ENCODE data around the gene CDKAL1. TPM values are rescaled to one million over a fixed set of nuclear protein-coding genes. Genes with fewer than 3 reads are reported as not detected.

The CDKAL1 gene
- total and polyA plus RNA-seq, 2 of the 13 experiments (the other 11 are each of a cell fraction or from before 2014, with no cell fraction given), result 9.5 to 27.7 TPM

DNA sequence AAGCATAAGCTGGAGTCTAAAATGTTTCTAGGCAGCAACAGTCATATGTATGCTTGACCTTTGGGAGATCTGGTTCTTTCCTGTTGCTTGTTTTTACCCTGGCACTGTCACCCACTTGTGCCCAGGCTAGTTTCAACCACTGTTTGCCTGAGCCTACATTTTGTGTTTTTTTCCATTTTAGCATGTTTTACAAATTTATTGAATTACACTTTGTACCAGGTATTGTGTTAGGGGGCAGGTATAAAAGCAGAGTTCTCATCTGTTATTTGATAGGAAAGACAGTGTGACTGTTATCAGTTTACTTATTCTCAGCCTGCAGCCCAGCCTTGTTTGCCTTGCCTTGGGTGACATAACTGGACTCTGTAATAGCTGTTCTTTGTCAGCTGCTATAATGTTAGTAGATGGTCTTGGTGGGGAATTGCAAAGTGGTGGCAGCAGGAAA, 147.0 kb downstream of the CDKAL1 start (continued):
- TF ChIP-seq, protein P1, sequence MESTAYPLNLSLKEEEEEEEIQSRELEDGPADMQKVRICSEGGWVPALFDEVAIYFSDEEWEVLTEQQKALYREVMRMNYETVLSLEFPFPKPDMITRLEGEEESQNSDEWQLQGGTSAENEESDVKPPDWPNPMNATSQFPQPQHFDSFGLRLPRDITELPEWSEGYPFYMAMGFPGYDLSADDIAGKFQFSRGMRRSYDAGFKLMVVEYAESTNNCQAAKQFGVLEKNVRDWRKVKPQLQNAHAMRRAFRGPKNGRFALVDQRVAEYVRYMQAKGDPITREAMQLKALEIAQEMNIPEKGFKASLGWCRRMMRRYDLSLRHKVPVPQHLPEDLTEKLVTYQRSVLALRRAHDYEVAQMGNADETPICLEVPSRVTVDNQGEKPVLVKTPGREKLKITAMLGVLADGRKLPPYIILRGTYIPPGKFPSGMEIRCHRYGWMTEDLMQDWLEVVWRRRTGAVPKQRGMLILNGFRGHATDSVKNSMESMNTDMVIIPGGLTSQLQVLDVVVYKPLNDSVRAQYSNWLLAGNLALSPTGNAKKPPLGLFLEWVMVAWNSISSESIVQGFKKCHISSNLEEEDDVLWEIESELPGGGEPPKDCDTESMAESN (CRISPR knock-in tag; conservative IDR thresholded peaks at IDR 0.05), result 0 out of 2 replicates have a peak, but pooled peaks have one; percentile 31
- 0 out of 2 replicates have a peak, but pooled peaks have one; percentile 25 for TF ChIP-seq BRCA1 (CRISPR knock-in tag; IDR thresholded peaks at IDR 0.05)
- 0 out of 2 replicates have a peak, but pooled peaks have one; percentile 51 for TF ChIP-seq ZSCAN31 (CRISPR knock-in tag; IDR thresholded peaks at IDR 0.05; ENCODE audit: low read depth)
- TF ChIP-seq FOSL1 (CRISPR knock-in tag; IDR thresholded peaks at IDR 0.05; ENCODE audit: borderline replicate concordance), result no peak
- peak; percentile 72; the same call in 1 of the 2 replicates for TF ChIP-seq FOXO1 (CRISPR knock-in tag; IDR thresholded peaks at IDR 0.05)
- TF ChIP-seq SALL1 (CRISPR knock-in tag; IDR thresholded peaks at IDR 0.05), result peak; percentile 62; the same call in 1 of the 2 replicates
- peak; percentile 82; the same call in 1 of the 2 replicates for TF ChIP-seq ZNF614 (CRISPR knock-in tag; IDR thresholded peaks at IDR 0.05; ENCODE audit: borderline replicate concordance)
- no peak for TF ChIP-seq CBX2 (IDR thresholded peaks at IDR 0.05; ENCODE audit: low read depth, low read length)
- TF ChIP-seq CBX2 (CRISPR knock-in tag; IDR thresholded peaks at IDR 0.05; ENCODE audit: low read depth), result no peak
- TF ChIP-seq, protein P2, sequence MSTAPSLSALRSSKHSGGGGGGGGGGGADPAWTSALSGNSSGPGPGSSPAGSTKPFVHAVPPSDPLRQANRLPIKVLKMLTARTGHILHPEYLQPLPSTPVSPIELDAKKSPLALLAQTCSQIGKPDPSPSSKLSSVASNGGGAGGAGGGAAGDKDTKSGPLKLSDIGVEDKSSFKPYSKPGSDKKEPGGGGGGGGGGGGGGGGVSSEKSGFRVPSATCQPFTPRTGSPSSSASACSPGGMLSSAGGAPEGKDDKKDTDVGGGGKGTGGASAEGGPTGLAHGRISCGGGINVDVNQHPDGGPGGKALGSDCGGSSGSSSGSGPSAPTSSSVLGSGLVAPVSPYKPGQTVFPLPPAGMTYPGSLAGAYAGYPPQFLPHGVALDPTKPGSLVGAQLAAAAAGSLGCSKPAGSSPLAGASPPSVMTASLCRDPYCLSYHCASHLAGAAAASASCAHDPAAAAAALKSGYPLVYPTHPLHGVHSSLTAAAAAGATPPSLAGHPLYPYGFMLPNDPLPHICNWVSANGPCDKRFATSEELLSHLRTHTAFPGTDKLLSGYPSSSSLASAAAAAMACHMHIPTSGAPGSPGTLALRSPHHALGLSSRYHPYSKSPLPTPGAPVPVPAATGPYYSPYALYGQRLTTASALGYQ (CRISPR knock-in tag; IDR thresholded peaks at IDR 0.05), result no peak
- no peak for TF ChIP-seq ZNF7 (CRISPR knock-in tag; IDR thresholded peaks at IDR 0.05)
- TF ChIP-seq, protein P3, sequence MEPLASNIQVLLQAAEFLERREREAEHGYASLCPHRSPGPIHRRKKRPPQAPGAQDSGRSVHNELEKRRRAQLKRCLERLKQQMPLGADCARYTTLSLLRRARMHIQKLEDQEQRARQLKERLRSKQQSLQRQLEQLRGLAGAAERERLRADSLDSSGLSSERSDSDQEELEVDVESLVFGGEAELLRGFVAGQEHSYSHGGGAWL (CRISPR knock-in tag; IDR thresholded peaks at IDR 0.05), result no peak
- 0 out of 2 replicates have a peak, but pooled peaks have one; percentile 28 for TF ChIP-seq CCDC6 (CRISPR knock-in tag; IDR thresholded peaks at IDR 0.05)
- TF ChIP-seq ZNF878 (CRISPR knock-in tag; IDR thresholded peaks at IDR 0.05), result 0 out of 2 replicates have a peak, but pooled peaks have one; percentile 30
- no peak for TF ChIP-seq KAT7 (CRISPR knock-in tag; IDR thresholded peaks at IDR 0.05; ENCODE audit: borderline replicate concordance)
- no peak for TF ChIP-seq PAF1 (CRISPR knock-in tag; IDR thresholded peaks at IDR 0.05)
- TF ChIP-seq ZNF331 (CRISPR knock-in tag; IDR thresholded peaks at IDR 0.05), result 0 out of 2 replicates have a peak, but pooled peaks have one; percentile 27
- peak; percentile 28; the same call in 1 of the 2 replicates for TF ChIP-seq MIER3 (CRISPR knock-in tag; IDR thresholded peaks at IDR 0.05; ENCODE audit: borderline replicate concordance)
- TF ChIP-seq, protein P4, sequence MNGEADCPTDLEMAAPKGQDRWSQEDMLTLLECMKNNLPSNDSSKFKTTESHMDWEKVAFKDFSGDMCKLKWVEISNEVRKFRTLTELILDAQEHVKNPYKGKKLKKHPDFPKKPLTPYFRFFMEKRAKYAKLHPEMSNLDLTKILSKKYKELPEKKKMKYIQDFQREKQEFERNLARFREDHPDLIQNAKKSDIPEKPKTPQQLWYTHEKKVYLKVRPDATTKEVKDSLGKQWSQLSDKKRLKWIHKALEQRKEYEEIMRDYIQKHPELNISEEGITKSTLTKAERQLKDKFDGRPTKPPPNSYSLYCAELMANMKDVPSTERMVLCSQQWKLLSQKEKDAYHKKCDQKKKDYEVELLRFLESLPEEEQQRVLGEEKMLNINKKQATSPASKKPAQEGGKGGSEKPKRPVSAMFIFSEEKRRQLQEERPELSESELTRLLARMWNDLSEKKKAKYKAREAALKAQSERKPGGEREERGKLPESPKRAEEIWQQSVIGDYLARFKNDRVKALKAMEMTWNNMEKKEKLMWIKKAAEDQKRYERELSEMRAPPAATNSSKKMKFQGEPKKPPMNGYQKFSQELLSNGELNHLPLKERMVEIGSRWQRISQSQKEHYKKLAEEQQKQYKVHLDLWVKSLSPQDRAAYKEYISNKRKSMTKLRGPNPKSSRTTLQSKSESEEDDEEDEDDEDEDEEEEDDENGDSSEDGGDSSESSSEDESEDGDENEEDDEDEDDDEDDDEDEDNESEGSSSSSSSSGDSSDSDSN (CRISPR knock-in tag; IDR thresholded peaks at IDR 0.05), result no peak
- peak; percentile 63 for TF ChIP-seq SOX5 (CRISPR knock-in tag; IDR thresholded peaks at IDR 0.05; ENCODE audit: borderline replicate concordance)
- peak; percentile 66; the same call in 1 of the 2 replicates for TF ChIP-seq HNRNPL (IDR thresholded peaks at IDR 0.05; ENCODE audit: low read depth, low read length)
- TF ChIP-seq SOX6 (IDR thresholded peaks at IDR 0.05), result no peak
- peak; percentile 63 for TF ChIP-seq SOX6 (CRISPR knock-in tag; IDR thresholded peaks at IDR 0.05)
- 0 out of 2 replicates have a peak, but pooled peaks have one; percentile 21 for TF ChIP-seq NR2F6 (IDR thresholded peaks at IDR 0.05)
- TF ChIP-seq NR2F6 (CRISPR knock-in tag; IDR thresholded peaks at IDR 0.05), result peak; percentile 55; the same call in 1 of the 2 replicates
- TF ChIP-seq REPIN1 (CRISPR knock-in tag; IDR thresholded peaks at IDR 0.05; ENCODE audit: borderline replicate concordance, low read depth), result peak; percentile 61; the same call in 1 of the 2 replicates
